Ishikawa (cell line): ENCODE measurements around the gene SLFN12L.

Source experiments
- CEBPB ChIP-seq: IDR thresholded peaks from 2 replicates; pipeline ENCODE4 v1.6.1; 2012
- CREB1 ChIP-seq: IDR thresholded peaks from 2 replicates; pipeline ENCODE4 v1.6.1; 2012; ENCODE audit warnings: low read depth
- EGR1 ChIP-seq: IDR thresholded peaks from 2 replicates; pipeline ENCODE4 v1.6.1; 2012
- EP300 ChIP-seq: IDR thresholded peaks from 2 replicates; pipeline ENCODE4 v1.6.1; 2012; ENCODE audit warnings: borderline replicate concordance
- FOXM1 ChIP-seq: IDR thresholded peaks from 2 replicates; pipeline ENCODE4 v1.6.1; 2012; ENCODE audit warnings: low read depth, borderline replicate concordance
- NFIC ChIP-seq: IDR thresholded peaks from 2 replicates; pipeline ENCODE4 v1.6.1; 2012
- RAD21 ChIP-seq: IDR thresholded peaks from 2 replicates; pipeline ENCODE4 v1.6.1; 2012; ENCODE audit warnings: low read depth
- TAF1 ChIP-seq: IDR thresholded peaks from 2 replicates; pipeline ENCODE4 v1.6.1; 2012; ENCODE audit warnings: low read depth, mild to moderate bottlenecking
- TCF12 ChIP-seq: IDR thresholded peaks from 2 replicates; pipeline ENCODE4 v1.6.1; 2012; ENCODE audit warnings: low read depth
- TEAD4 ChIP-seq: IDR thresholded peaks from 2 replicates; pipeline ENCODE4 v1.6.1; 2012
- YY1 ChIP-seq: IDR thresholded peaks from 2 replicates; pipeline ENCODE4 v1.6.1; 2012; ENCODE audit warnings: low read depth
- ZBTB7A ChIP-seq: IDR thresholded peaks from 2 replicates; pipeline ENCODE4 v1.6.1; 2012; ENCODE audit warnings: low read depth
- TF ChIP-seq, protein P1 (sequence below): IDR thresholded peaks from 2 replicates; pipeline ENCODE4 v1.6.1; 2012; ENCODE audit warnings: low read depth, mild to moderate bottlenecking
- TF ChIP-seq, protein P2 (sequence below): IDR thresholded peaks from 2 replicates; pipeline ENCODE4 v1.6.1; 2012
- TF ChIP-seq, protein P3 (sequence below): IDR thresholded peaks from 2 replicates; pipeline ENCODE4 v1.6.1; 2012

SLFN12L gene

DNA sequence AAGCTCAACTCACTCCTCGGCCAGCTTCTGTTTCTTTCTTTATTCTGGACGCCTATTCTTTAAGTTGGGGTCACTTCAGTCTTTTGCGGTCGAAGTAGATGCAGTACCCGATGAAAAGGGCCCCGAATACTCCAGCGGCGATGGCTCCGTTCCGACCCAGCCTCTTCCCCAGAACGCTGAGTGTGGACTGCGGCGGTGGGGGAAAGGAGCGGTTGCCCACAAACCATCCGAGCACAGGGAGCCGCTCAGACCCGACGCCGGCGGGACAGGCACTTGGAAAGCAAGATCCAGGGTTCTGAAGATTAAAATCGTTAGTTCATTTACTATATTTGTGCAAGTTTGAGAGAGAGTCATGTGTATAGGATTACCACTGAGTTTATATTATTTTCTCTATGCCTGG, 22.5 kb downstream of the SLFN12L start:
- TF ChIP-seq, protein P1, sequence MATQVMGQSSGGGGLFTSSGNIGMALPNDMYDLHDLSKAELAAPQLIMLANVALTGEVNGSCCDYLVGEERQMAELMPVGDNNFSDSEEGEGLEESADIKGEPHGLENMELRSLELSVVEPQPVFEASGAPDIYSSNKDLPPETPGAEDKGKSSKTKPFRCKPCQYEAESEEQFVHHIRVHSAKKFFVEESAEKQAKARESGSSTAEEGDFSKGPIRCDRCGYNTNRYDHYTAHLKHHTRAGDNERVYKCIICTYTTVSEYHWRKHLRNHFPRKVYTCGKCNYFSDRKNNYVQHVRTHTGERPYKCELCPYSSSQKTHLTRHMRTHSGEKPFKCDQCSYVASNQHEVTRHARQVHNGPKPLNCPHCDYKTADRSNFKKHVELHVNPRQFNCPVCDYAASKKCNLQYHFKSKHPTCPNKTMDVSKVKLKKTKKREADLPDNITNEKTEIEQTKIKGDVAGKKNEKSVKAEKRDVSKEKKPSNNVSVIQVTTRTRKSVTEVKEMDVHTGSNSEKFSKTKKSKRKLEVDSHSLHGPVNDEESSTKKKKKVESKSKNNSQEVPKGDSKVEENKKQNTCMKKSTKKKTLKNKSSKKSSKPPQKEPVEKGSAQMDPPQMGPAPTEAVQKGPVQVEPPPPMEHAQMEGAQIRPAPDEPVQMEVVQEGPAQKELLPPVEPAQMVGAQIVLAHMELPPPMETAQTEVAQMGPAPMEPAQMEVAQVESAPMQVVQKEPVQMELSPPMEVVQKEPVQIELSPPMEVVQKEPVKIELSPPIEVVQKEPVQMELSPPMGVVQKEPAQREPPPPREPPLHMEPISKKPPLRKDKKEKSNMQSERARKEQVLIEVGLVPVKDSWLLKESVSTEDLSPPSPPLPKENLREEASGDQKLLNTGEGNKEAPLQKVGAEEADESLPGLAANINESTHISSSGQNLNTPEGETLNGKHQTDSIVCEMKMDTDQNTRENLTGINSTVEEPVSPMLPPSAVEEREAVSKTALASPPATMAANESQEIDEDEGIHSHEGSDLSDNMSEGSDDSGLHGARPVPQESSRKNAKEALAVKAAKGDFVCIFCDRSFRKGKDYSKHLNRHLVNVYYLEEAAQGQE: no peak
- TF ChIP-seq TEAD4 (no peak), TAF1 (no peak), FOXM1 (no peak), ZBTB7A (no peak)
- TF ChIP-seq, protein P2, sequence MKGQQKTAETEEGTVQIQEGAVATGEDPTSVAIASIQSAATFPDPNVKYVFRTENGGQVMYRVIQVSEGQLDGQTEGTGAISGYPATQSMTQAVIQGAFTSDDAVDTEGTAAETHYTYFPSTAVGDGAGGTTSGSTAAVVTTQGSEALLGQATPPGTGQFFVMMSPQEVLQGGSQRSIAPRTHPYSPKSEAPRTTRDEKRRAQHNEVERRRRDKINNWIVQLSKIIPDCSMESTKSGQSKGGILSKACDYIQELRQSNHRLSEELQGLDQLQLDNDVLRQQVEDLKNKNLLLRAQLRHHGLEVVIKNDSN: no peak
- TF ChIP-seq, protein P3, sequence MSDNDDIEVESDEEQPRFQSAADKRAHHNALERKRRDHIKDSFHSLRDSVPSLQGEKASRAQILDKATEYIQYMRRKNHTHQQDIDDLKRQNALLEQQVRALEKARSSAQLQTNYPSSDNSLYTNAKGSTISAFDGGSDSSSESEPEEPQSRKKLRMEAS: no peak

DNA sequence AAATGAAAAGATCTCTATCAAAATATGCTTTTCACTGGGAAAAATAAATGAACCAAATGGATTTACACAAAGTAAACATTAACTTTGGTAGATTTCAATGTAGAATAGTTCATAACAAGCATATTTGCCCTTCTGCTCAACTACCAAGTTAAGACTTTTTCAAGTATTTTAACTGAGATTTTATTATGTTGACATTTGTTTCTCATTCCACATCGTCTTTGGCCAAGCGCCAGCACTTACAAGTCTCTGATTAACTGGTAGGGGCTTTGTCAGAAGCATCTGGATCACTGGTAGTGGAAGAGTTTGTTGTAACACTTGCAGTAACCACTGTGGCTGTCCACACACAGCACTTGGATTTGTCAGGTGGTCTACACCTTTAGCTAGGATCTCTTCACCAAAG, 22.9 kb downstream of the SLFN12L start:
- TF ChIP-seq ZBTB7A: no peak
- no peak for TF ChIP-seq FOXM1
- no peak for TF ChIP-seq YY1
- TF ChIP-seq, protein P1: no peak
- TF ChIP-seq TAF1: no peak
- TF ChIP-seq CEBPB: no peak
- TF ChIP-seq RAD21: no peak
- TF ChIP-seq, protein P2: no peak
- TF ChIP-seq, protein P3: no peak
- TF ChIP-seq CREB1: no peak
- no peak for TF ChIP-seq EP300
- no peak for TF ChIP-seq NFIC
- no peak for TF ChIP-seq TEAD4
- TF ChIP-seq EGR1: no peak
- no peak for TF ChIP-seq TCF12

DNA sequence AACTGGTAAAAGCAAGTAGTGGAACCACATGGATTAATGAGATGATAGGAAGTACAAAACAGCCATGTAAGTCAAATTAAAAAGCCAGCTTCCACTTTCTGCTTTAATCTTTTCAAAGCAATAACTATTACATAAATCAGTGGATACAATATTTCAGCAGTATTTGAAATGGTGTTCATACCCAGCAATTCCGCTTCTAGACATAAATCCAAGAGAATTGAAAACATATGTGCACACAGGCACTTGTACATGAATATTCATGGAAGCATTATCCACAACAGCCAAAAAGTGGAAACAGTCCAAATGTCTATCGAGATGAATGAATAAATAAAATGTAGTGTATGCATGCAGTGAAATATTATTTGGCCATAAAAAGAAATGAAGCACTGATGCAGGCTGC, 27.4 kb downstream of the SLFN12L start:
- no peak for TF ChIP-seq ZBTB7A
- no peak for TF ChIP-seq RAD21
- no peak for TF ChIP-seq EGR1
- no peak for TF ChIP-seq EP300
- TF ChIP-seq CREB1: no peak
- TF ChIP-seq TCF12: no peak
- TF ChIP-seq, protein P1: no peak
- no peak for TF ChIP-seq FOXM1
- TF ChIP-seq, protein P3: no peak
- no peak for TF ChIP-seq YY1
- TF ChIP-seq CEBPB: no peak
- TF ChIP-seq TEAD4: no peak
- TF ChIP-seq, protein P2: no peak
- no peak for TF ChIP-seq NFIC

DNA sequence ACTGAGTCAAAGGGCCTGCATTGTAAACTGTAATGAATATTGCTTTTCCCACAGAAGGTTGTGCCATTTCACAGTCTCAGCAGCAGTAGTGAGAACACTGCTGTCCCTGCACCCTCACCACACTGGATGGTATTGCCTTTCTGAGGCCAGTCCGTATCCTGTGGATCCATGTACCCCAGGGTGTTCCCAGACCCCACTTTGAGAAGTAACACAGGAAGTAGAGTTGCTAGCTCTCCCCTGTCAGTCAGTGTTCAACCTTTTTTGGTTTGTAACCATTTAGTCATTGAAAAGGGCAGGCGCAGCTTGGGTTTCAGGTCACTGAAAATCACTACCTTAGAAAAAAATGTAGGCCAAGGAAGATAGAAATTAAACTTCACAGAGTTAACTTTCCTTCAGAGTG, 37.9 kb downstream of the SLFN12L start:
- TF ChIP-seq TEAD4 (no peak), YY1 (no peak), EGR1 (no peak), NFIC (no peak), ZBTB7A (no peak), EP300 (no peak), FOXM1 (no peak), RAD21 (no peak), TCF12 (no peak), TAF1 (no peak), CEBPB (no peak), CREB1 (no peak)
- TF ChIP-seq, protein P2: no peak
- TF ChIP-seq, protein P3: no peak
- TF ChIP-seq, protein P1: no peak
